Thyroid gland (tissue), 4 donors: ENCODE data around the gene CETN2.

ENCODE experiments used
- CTCF ChIP-seq, 6 experiments: fragments of 200-600 bp in 3 of 6; fragments of 450-650 bp in 3 of 6; sonication (generic) in 3 of 6; IDR thresholded peaks; one replicate each; pipeline ENCODE4 v1.5.1; 2016 to 2019; ENCODE audit warnings: antibody characterized with exemption in 6 of 6, mild to moderate bottlenecking in 2 of 6, inconsistent platforms in 1 of 6, moderate library complexity in 1 of 6
- POLR2A ChIP-seq, 2 donors: fragments of 450-650 bp; IDR thresholded peaks; one replicate each; pipeline ENCODE4 v1.6.1; 2017; ENCODE audit warnings: antibody characterized with exemption in 2 of 2, mild to moderate bottlenecking in 2 of 2, moderate library complexity in 1 of 2

- TF ChIP-seq CTCF (IDR thresholded peaks at IDR 0.05), result no peak
- no peak for TF ChIP-seq POLR2A (IDR thresholded peaks at IDR 0.05)
Observed at GRCh38 chrX:152831391-152831790, 834 bp upstream of the CETN2 start.
